HUES64 (cell line): ENCODE data around the gene SF3B4.
"Not testable (repeated sequence)": the region's sequence is repeated elsewhere in the genome, so short reads cannot be mapped to it uniquely, and the experiment has no call there.

Source experiments
- H3K27ac ChIP-seq: 2 replicates; pipeline ENCODE4 v1.7.0; 2013; ENCODE audit warnings: low read depth, low read length, inconsistent platforms
- H3K27me3 ChIP-seq: 2 replicates; pipeline ENCODE4 v1.6.1; 2013; ENCODE audit warnings: mild to moderate bottlenecking, low read length; ENCODE audit not compliant: insufficient read depth
- H3K36me3 ChIP-seq: 2 replicates; pipeline ENCODE4 v1.6.1; 2013; ENCODE audit warnings: mild to moderate bottlenecking, low read length; ENCODE audit not compliant: insufficient read depth
- H3K4me1 ChIP-seq: 2 replicates; pipeline ENCODE4 v1.6.1; 2013; ENCODE audit warnings: mild to moderate bottlenecking, low read length, moderate library complexity; ENCODE audit not compliant: insufficient read depth
- H3K4me3 ChIP-seq: 2 replicates; pipeline ENCODE4 v1.5.1; 2013; ENCODE audit warnings: mild to moderate bottlenecking, low read length, moderate library complexity
- H3K9ac ChIP-seq: 2 replicates; pipeline ENCODE4 v1.6.1; 2013; ENCODE audit warnings: mild to moderate bottlenecking, low read depth, low read length
- H3K9me3 ChIP-seq: 2 replicates; pipeline ENCODE4 v1.6.1; 2013; ENCODE audit warnings: low read depth, low read length; ENCODE audit not compliant: insufficient read depth
- WGBS: fragments of 150-250, 120-280 bp; methylation state at CpG from one replicate; pipeline ENCODE4 v1.1.7; 2013; ENCODE audit warnings: missing lambda C conversion rate; 5-methylcytosine and 5-hydroxymethylcytosine counted together

Gene SF3B4

DNA sequence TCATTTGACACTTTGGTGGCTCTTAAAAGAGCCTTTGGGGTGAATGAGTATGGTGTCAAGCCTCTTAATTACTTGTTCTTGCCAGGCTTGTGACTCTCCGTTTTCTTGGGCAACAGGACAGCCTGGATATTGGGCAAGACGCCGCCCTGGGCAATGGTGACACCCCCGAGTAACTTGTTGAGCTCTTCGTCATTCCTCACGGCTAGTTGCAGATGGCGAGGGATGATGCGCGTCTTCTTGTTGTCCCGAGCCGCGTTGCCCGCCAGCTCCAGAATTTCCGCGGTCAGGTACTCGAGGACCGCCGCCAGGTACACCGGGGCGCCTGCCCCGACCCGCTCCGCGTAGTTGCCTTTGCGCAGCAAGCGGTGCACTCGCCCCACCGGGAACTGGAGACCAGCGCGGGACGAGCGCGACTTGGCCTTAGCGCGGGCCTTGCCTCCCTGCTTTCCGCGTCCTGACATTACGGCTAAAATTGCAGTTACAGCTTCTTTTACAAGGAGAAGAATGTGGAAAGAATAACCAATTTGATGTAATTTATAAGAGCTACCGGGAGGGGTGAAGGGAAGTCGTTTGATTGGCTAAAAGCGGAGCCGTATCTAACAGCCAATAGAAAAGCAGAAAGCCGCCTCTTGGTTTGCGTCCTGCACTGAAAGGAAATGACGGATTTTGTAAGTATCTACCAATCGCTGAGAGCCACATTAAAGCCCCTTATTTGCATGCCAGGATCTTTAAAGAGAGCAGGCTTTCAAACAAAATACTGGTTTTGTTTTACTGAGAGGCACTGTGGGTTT lies 40.0 kb downstream of the SF3B4 start:
- H3K27me3 ChIP-seq: no peaks in the 10 kb centered on the region
- no peaks in the 10 kb centered on the region for H3K36me3 ChIP-seq
- H3K9ac ChIP-seq: peak overlapping the region; percentile 94
- under 1% methylated on average over 46 of the region's 46 CpGs for WGBS
- peaks cover 16% of the 10 kb centered on the region; the same call in 1 of the 2 replicates for H3K4me1 ChIP-seq
- no peaks in the 10 kb centered on the region for H3K9me3 ChIP-seq
- H3K27ac ChIP-seq: peak overlapping the region; percentile 99
- peak overlapping the region; percentile 77 for H3K4me3 ChIP-seq

GRCh38 chr1:149887196-149887455 lies 40.5 kb downstream of the SF3B4 start:
- H3K36me3 ChIP-seq, H3K9me3 ChIP-seq, H3K27me3 ChIP-seq: not testable (repeated sequence)
- Histone ChIP-seq H3K4me3 (peak overlapping the region; percentile 77), H3K4me1 (peaks cover 16% of the 10 kb centered on the region; the same call in 1 of the 2 replicates), H3K9ac (peak overlapping the region; percentile 94), H3K27ac (peak overlapping the region; percentile 99)
- 0% methylated on average over 13 of the region's 13 CpGs for WGBS

- Histone ChIP-seq H3K4me1 (peaks cover 16% of the 10 kb centered on the region; the same call in 1 of the 2 replicates), H3K27ac (peak overlapping the region; percentile 99), H3K4me3 (peak overlapping the region; percentile 77), H3K9ac (peak overlapping the region; percentile 94), H3K9me3 (no peaks in the 10 kb centered on the region), H3K36me3 (no peaks in the 10 kb centered on the region), H3K27me3 (no peaks in the 10 kb centered on the region)
- WGBS: under 1% methylated on average over 62 of the region's 62 CpGs
These were observed 41.0 kb downstream of the SF3B4 start for GRCh38 chr1:149886396-149887195.

DNA sequence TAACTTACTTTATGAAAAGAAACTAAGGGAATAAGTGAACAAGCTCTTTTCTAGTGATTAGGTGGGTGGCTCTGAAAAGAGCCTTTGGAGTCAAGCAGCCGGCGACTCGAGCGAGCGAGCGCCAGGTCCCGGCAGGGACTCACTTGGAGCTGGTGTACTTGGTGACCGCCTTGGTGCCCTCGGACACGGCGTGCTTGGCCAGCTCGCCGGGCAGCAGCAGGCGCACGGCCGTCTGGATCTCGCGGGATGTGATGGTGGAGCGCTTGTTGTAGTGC lies 41.5 kb downstream of the SF3B4 start:
- not testable (repeated sequence) for H3K27me3 ChIP-seq, H3K36me3 ChIP-seq, H3K9me3 ChIP-seq
- Histone ChIP-seq H3K4me3 (peak overlapping the region; percentile 77), H3K27ac (peak overlapping the region; percentile 96), H3K9ac (peak overlapping the region; percentile 94), H3K4me1 (peaks cover 16% of the 10 kb centered on the region; the same call in 1 of the 2 replicates)
- under 1% methylated on average over 17 of the region's 19 CpGs for WGBS

- Histone ChIP-seq H3K36me3 (no peaks in the 10 kb centered on the region), H3K4me1 (peaks cover 16% of the 10 kb centered on the region; the same call in 1 of the 2 replicates), H3K4me3 (peak overlapping the region; percentile 77), H3K27me3 (no peaks in the 10 kb centered on the region), H3K9me3 (no peaks in the 10 kb centered on the region), H3K9ac (peak overlapping the region; percentile 94), H3K27ac (peak overlapping the region; percentile 96)
- WGBS: under 1% methylated on average over 36 of the region's 36 CpGs
These were observed 42.1 kb downstream of the SF3B4 start for GRCh38 chr1:149885339-149886120.

GRCh38 chr1:149884433-149885338 lies 42.9 kb downstream of the SF3B4 start:
- Histone ChIP-seq H3K27me3 (no peaks in the 10 kb centered on the region), H3K27ac (peak overlapping the region; percentile 96), H3K36me3 (no peaks in the 10 kb centered on the region), H3K9me3 (no peaks in the 10 kb centered on the region), H3K9ac (peak overlapping the region; percentile 94), H3K4me3 (peak overlapping the region; percentile 77), H3K4me1 (peaks cover 16% of the 10 kb centered on the region; the same call in 1 of the 2 replicates)
- 24% methylated on average over 6 of the region's 9 CpGs for WGBS

- 0 out of 2 replicates have a peak overlapping the region, but pooled peaks have one; percentile 77 for H3K4me3 ChIP-seq
- H3K4me1 ChIP-seq: peaks cover 12% of the 10 kb centered on the region; the same call in 1 of the 2 replicates
- no peak overlapping the region for H3K9ac ChIP-seq
- H3K9me3 ChIP-seq: no peaks in the 10 kb centered on the region
- peak overlapping the region; percentile 96; the same call in 1 of the 2 replicates for H3K27ac ChIP-seq
- 88% methylated on average over 3 of the region's 3 CpGs for WGBS
- no peaks in the 10 kb centered on the region for H3K27me3 ChIP-seq
- no peaks in the 10 kb centered on the region for H3K36me3 ChIP-seq
These were observed 43.9 kb downstream of the SF3B4 start for GRCh38 chr1:149883598-149884247.

DNA sequence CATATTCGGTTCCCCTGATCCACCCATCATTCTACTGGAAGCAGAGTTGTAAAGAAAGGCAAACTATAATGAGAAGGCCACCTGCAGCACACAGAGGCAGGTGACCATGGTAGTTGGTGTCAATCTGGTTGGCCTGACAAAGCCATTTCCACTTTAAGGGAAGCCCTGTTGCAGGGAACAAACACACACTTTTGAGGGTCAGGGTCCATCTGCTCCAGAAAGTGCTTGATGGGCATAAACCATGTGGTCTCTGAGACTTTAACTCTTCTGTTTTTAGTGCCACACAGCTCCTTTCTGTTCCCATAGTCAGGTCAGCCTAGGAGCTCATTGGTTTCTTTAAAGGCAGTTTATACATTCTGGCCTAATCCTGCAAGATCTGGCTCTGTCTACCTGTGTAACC lies 45.7 kb downstream of the SF3B4 start:
- no peaks in the 10 kb centered on the region for H3K27me3 ChIP-seq
- H3K9me3 ChIP-seq: no peaks in the 10 kb centered on the region
- peaks cover 11% of the 10 kb centered on the region; the same call in 1 of the 2 replicates for H3K4me1 ChIP-seq
- no peak overlapping the region for H3K4me3 ChIP-seq
- no peaks in the 10 kb centered on the region for H3K36me3 ChIP-seq
- 73% methylated on average over 1 of the region's 1 CpG for WGBS
- no peak overlapping the region for H3K9ac ChIP-seq
- no peak overlapping the region for H3K27ac ChIP-seq

- Histone ChIP-seq H3K4me1 (peaks cover 5% of the 10 kb centered on the region; the same call in 1 of the 2 replicates), H3K36me3 (no peaks in the 10 kb centered on the region), H3K27me3 (no peaks in the 10 kb centered on the region), H3K9ac (no peak overlapping the region), H3K27ac (no peak overlapping the region), H3K9me3 (no peaks in the 10 kb centered on the region), H3K4me3 (no peak overlapping the region)
- 94% methylated on average over 1 of the region's 1 CpG for WGBS
These were observed 48.0 kb downstream of the SF3B4 start for GRCh38 chr1:149879556-149879955.
